K562 (cell line): Measurements from ENCODE around the gene ABCB10. TPM values are rescaled to one million over a fixed set of nuclear protein-coding genes. Genes with fewer than 3 reads are reported as not detected.
A peak's percentile ranks its signal among the peaks of the same experiment; 100 is the strongest.

Experiments
- ATAC-seq: fragments of 200-7000 bp; cut with Tn5 transposase; 3 replicates; pipeline ENCODE4 v1.9.1; 2020; ENCODE audit warnings: moderate library complexity
- BruUV-seq: library from RNA; stranded (reverse); fragments of 400-500 nt; replicated peaks from 2 replicates; lab custom pipeline; 2021; lab: Mats Ljungman, UMichigan
- CTCF ChIA-PET: fragments of 300-600 bp; formaldehyde crosslinking; extraction: SDS; loops from one replicate; lab custom pipeline; 2021; ENCODE audit warnings: low intra/inter-chr PET ratio; lab: Yijun Ruan, JAX
- POLR2A ChIA-PET: fragments of 300-600, 350-650 bp; sonication (Branson Sonifier 250); formaldehyde crosslinking; extraction: SDS; loops from one replicate; lab custom pipeline; 2021; ENCODE audit warnings: antibody characterized with exemption, inconsistent platforms; lab: Yijun Ruan, JAX
- DNase-seq, 4 experiments: peaks; one replicate each; pipeline versions ENCODE4 v3.0.0 to v3.0.0-alpha.2; 2011 to 2018; ENCODE audit warnings: low spot score in 3 of 4, mixed read lengths in 3 of 4; ENCODE audit errors: extremely low read depth in 1 of 4
- FAIRE-seq: peaks from 2 replicates; lab custom pipeline; 2011; peaks lifted over from hg19 to GRCh38; lab: Jason Lieb, UNC
- H2AFZ ChIP-seq: 2 replicates; pipeline ENCODE4 v1.6.0; 2011; ENCODE audit warnings: low read depth, low read length, control low read depth, inconsistent platforms
- H3K27ac ChIP-seq: fragments of 200-600 bp; 3 replicates; pipeline ENCODE4 v1.8.0; 2011; ENCODE audit warnings: low read depth, mild to moderate bottlenecking, control low read depth, inconsistent platforms, low read length, moderate library complexity, mixed read lengths; ENCODE audit errors: extremely low read depth
- H3K27me3 ChIP-seq, 2 experiments: fragments of 300-600 bp in 1 of 2; 2 replicates in 1 of 2; 3 replicates in 1 of 2; pipeline versions ENCODE4 v1.6.0 to v1.8.0; 2011; ENCODE audit warnings: inconsistent platforms in 2 of 2, low read length in 2 of 2, mild to moderate bottlenecking in 1 of 2, mixed read lengths in 1 of 2, moderate library complexity in 1 of 2; ENCODE audit not compliant: control insufficient read depth in 2 of 2, insufficient read depth in 2 of 2
- H3K36me3 ChIP-seq: fragments of 300-600 bp; 3 replicates; pipeline ENCODE4 v1.8.0; 2011; ENCODE audit warnings: mild to moderate bottlenecking, low read length, inconsistent platforms; ENCODE audit not compliant: control insufficient read depth, insufficient read depth
- H3K4me1 ChIP-seq, 2 experiments: fragments of 200-600 bp in 1 of 2; replicated peaks in 1 of 2; 2 replicates in 1 of 2; 3 replicates in 1 of 2; pipeline versions ENCODE4 v1.5.1 to v1.8.0; 2011; ENCODE audit warnings: inconsistent platforms in 2 of 2, low read length in 2 of 2, mild to moderate bottlenecking in 1 of 2, mixed read lengths in 1 of 2, moderate library complexity in 1 of 2; ENCODE audit not compliant: control insufficient read depth in 2 of 2, insufficient read depth in 2 of 2
- H3K4me2 ChIP-seq: 2 replicates; pipeline ENCODE4 v1.6.1; 2011; ENCODE audit warnings: low read length, control low read depth, inconsistent platforms, mixed read lengths; ENCODE audit not compliant: insufficient read depth
- H3K4me3 ChIP-seq: fragments of 200-600 bp; sonication (generic), shearing (Covaris generic); 2 replicates; pipeline ENCODE4 v1.5.1; 2016; ENCODE audit warnings: control low read depth, inconsistent platforms
- H3K79me2 ChIP-seq: fragments of 200-600 bp; 3 replicates; pipeline ENCODE4 v1.8.0; 2011; ENCODE audit warnings: low read length, inconsistent platforms; ENCODE audit not compliant: control insufficient read depth, insufficient read depth
- H3K9ac ChIP-seq, 2 experiments: 2 replicates each; pipeline versions ENCODE4 v1.6.0 to v1.6.1; 2011; ENCODE audit warnings: low read depth in 2 of 2, low read length in 2 of 2, control low read depth in 1 of 2, inconsistent platforms in 1 of 2, mild to moderate bottlenecking in 1 of 2, mixed read lengths in 1 of 2; ENCODE audit not compliant: insufficient read depth in 1 of 2
- H3K9me1 ChIP-seq: one replicate; pipeline ENCODE4 v1.6.0; 2011; ENCODE audit warnings: inconsistent platforms, mild to moderate bottlenecking, low read length, moderate library complexity; ENCODE audit not compliant: control insufficient read depth, insufficient read depth
- H3K9me3 ChIP-seq: replicated peaks from 2 replicates; pipeline ENCODE4 v1.5.1; 2011; ENCODE audit warnings: low read depth, low read length, inconsistent platforms; ENCODE audit not compliant: control insufficient read depth, insufficient read depth
- H4K20me1 ChIP-seq: replicated peaks from 2 replicates; pipeline ENCODE4 v1.6.1; 2011; ENCODE audit warnings: low read length, inconsistent platforms, mixed read lengths; ENCODE audit not compliant: control insufficient read depth, insufficient read depth
- ARNT ChIP-seq, 2 experiments: fragments of 450-650 bp; IDR thresholded peaks; 2 replicates each; pipeline ENCODE4 v1.6.1; 2016; ENCODE audit warnings: mild to moderate bottlenecking in 1 of 2
- CCNT2 ChIP-seq: IDR thresholded peaks from 2 replicates; pipeline ENCODE4 v1.6.1; 2011; ENCODE audit warnings: borderline replicate concordance, low read depth, mild to moderate bottlenecking, moderate library complexity, mixed read lengths, low read length; ENCODE audit not compliant: insufficient read length; ENCODE audit errors: extremely low read depth
- ERF ChIP-seq: fragments of 450-650 bp; formaldehyde crosslinking; IDR thresholded peaks from 2 replicates; pipeline ENCODE4 v1.4.0; 2020; ENCODE audit warnings: mild to moderate bottlenecking, mixed read lengths
- GABPB2 ChIP-seq: fragments of 250-450 bp; sonication (Bioruptor Pico); conservative IDR thresholded peaks from 2 replicates; pipeline ENCODE4 v1.5.1; 2021; ENCODE audit warnings: mild to moderate bottlenecking
- KHSRP ChIP-seq: fragments of 450-650 bp; IDR thresholded peaks from 2 replicates; pipeline ENCODE4 v1.6.1; 2017
- KLF10 ChIP-seq: fragments of 250-450 bp; sonication (Bioruptor Pico); IDR thresholded peaks from 2 replicates; pipeline ENCODE4 v1.6.1; 2021; ENCODE audit warnings: matching md5 sums
- MCM2 ChIP-seq: fragments of 450-650 bp; IDR thresholded peaks from 2 replicates; pipeline ENCODE4 v1.6.1; 2017; ENCODE audit warnings: low read depth, mild to moderate bottlenecking
- NRF1 ChIP-seq, 2 experiments: fragments of 450-650 bp; IDR thresholded peaks in 1 of 2; conservative IDR thresholded peaks in 1 of 2; 2 replicates each; pipeline ENCODE4 v1.6.1; 2014; ENCODE audit warnings: mild to moderate bottlenecking in 2 of 2
- POLR2AphosphoS2 ChIP-seq: IDR thresholded peaks from 2 replicates; pipeline ENCODE4 v1.6.1; 2012; ENCODE audit warnings: low read length, improper control_type of control experiment
- RBBP5 ChIP-seq: fragments of 200-600 bp; sonication (generic); IDR thresholded peaks from 2 replicates; pipeline ENCODE4 v1.6.1; 2012; ENCODE audit warnings: borderline replicate concordance, mild to moderate bottlenecking, low read length, control low read depth, inconsistent platforms; ENCODE audit not compliant: insufficient read depth, poor library complexity, severe bottlenecking
- SETDB1 ChIP-seq: IDR thresholded peaks from one replicate; pipeline ENCODE4 v1.6.1; 2012; ENCODE audit warnings: low read length, control low read depth, inconsistent platforms
- SRSF9 ChIP-seq: fragments of 200-400 bp; formaldehyde crosslinking; IDR thresholded peaks from 2 replicates; pipeline ENCODE4 v1.6.1; 2017; ENCODE audit warnings: low read depth, low read length, borderline replicate concordance
- WGBS: fragments of 100-300 bp; shearing (Covaris generic); methylation state at CpG from one replicate; pipeline ENCODE4 v1.1.6; 2016; ENCODE audit warnings: low coverage, mixed read lengths; ENCODE audit not compliant: insufficient coverage; ENCODE audit errors: missing lambda C conversion rate; 5-methylcytosine and 5-hydroxymethylcytosine counted together
- in situ Hi-C: fragments of 300-500 bp; cut with MboI; formaldehyde crosslinking; loops from 4 replicates; pipeline ENCODE4 v1.15.0; 2018; ENCODE audit warnings: inconsistent platforms, mixed read lengths
- intact Hi-C: fragments of 100-400 bp; cut with micrococcal nuclease; formaldehyde crosslinking; loops from 2 replicates; pipeline ENCODE4 v1.14.2; 2022
- polyA plus RNA-seq, 8 experiments: library from polyadenylated mRNA; depleted of rRNA in 4 of 8; stranded (reverse) in 5 of 8; unstranded in 3 of 8; fragments of >200 nt; fragmentation: Nextera tagmentation in 2 of 8; fragmentation: Illumina TruSeq in 1 of 8; extraction: Ambion mirVana in 2 of 8; extraction: Trizol in 1 of 8; gene quantifications; 2 replicates each; pipeline versions ENCODE4 v1.2.1 to v1.2.3, GENCODE V29; 2011 to 2014; ENCODE audit warnings: inconsistent platforms in 1 of 8, missing spikeins in 1 of 8
- total RNA-seq, 7 experiments: library from RNA; depleted of rRNA in 6 of 7; stranded (reverse); fragments of >200 nt in 6 of 7; fragmentation: Illumina TruSeq in 2 of 7; extraction: Trizol in 2 of 7; gene quantifications; 2 replicates each; pipeline versions ENCODE4 v1.2.1 to v1.2.3, GENCODE V29; 2011 to 2021; ENCODE audit warnings: low replicate concordance in 1 of 7
- TF ChIP-seq, protein P1 (sequence below): fragments of 450-650 bp; conservative IDR thresholded peaks from 2 replicates; pipeline ENCODE4 v1.6.1; 2016; ENCODE audit warnings: missing genetic modification characterization, low read depth, mild to moderate bottlenecking, control low read depth, missing compliant biosample characterization
- TF ChIP-seq, protein P2 (sequence below): sonication (generic); formaldehyde crosslinking; IDR thresholded peaks from 2 replicates; pipeline ENCODE4 v1.8.0; 2022; ENCODE audit warnings: missing genetic modification reagents, mild to moderate bottlenecking, borderline replicate concordance
- TF ChIP-seq, protein P3 (sequence below): fragments of 450-650 bp; formaldehyde crosslinking; IDR thresholded peaks from 2 replicates; pipeline ENCODE4 v1.4.0; 2022; ENCODE audit warnings: missing genetic modification characterization
- TF ChIP-seq, protein P4 (sequence below): fragments of 250-450 bp; sonication (Bioruptor Pico); IDR thresholded peaks from 2 replicates; pipeline ENCODE4 v1.4.0; 2020; ENCODE audit warnings: mild to moderate bottlenecking

The ABCB10 gene
- total and polyA plus RNA-seq, 9 of the 15 experiments (the other 6 are each of a cell fraction or from before 2014, with no cell fraction given): 12.4 to 54.8 (median 36.4) TPM

DNA sequence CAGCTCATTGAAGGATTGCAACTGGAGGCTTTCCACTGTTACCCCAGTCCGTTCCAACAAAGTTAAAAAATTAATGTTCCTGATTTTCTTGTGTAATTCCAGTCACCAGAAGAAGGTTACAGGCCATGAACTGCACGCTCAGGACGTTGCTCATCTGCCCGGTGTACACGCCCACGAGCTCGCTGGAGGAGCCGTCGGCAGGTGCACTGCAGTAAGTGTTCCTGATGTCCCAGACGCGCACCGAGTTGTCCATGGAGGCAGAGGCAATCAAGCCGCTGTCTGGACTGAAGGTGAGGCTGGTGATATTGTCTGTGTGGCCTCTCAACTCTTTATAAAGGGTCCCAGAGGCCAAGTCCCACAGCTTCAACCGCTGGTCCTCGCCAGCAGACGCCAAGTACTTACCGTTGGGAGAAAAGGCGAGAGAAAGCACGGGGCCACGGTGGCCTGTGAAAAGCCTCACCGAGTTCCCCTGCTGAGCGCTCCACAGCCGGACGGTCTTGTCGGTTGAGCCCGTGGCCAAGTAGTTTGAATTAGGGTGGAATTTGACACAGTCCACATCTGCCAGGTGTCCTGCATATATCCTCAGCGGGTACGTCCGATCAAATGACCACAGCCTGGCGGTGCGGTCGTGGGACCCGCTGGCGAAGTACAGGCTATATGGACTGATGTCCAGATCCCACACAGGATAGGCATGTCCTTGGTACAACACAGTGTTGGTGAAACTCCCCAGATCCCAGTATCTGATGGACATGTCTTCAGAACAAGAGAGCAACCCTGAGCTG, 35.9 kb upstream of the ABCB10 start:
- H3K4me1 ChIP-seq: peaks cover 0 to 4% of the 10 kb centered on the region in 2 experiments; a peak in 1 of 5 replicates
- TF ChIP-seq, protein P1, sequence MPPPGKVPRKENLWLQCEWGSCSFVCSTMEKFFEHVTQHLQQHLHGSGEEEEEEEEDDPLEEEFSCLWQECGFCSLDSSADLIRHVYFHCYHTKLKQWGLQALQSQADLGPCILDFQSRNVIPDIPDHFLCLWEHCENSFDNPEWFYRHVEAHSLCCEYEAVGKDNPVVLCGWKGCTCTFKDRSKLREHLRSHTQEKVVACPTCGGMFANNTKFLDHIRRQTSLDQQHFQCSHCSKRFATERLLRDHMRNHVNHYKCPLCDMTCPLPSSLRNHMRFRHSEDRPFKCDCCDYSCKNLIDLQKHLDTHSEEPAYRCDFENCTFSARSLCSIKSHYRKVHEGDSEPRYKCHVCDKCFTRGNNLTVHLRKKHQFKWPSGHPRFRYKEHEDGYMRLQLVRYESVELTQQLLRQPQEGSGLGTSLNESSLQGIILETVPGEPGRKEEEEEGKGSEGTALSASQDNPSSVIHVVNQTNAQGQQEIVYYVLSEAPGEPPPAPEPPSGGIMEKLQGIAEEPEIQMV: no peak
- TF ChIP-seq GABPB2 (CRISPR knock-in tag): no peak
- no peak for TF ChIP-seq ERF (CRISPR knock-in tag)
- no peak for TF ChIP-seq NRF1 (conservative IDR thresholded peaks at IDR 0.05 in 1 of 2, IDR thresholded peaks at IDR 0.05 in 1 of 2)
- no peak for TF ChIP-seq ARNT (IDR thresholded peaks at IDR 0.05)
- no peak for TF ChIP-seq CCNT2
- no peak for TF ChIP-seq POLR2AphosphoS2
- no peak for TF ChIP-seq KLF10 (CRISPR knock-in tag)
- TF ChIP-seq, protein P2, sequence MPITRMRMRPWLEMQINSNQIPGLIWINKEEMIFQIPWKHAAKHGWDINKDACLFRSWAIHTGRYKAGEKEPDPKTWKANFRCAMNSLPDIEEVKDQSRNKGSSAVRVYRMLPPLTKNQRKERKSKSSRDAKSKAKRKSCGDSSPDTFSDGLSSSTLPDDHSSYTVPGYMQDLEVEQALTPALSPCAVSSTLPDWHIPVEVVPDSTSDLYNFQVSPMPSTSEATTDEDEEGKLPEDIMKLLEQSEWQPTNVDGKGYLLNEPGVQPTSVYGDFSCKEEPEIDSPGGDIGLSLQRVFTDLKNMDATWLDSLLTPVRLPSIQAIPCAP (CRISPR knock-in tag): no peak
- no peak for TF ChIP-seq SETDB1
- TF ChIP-seq, protein P3, sequence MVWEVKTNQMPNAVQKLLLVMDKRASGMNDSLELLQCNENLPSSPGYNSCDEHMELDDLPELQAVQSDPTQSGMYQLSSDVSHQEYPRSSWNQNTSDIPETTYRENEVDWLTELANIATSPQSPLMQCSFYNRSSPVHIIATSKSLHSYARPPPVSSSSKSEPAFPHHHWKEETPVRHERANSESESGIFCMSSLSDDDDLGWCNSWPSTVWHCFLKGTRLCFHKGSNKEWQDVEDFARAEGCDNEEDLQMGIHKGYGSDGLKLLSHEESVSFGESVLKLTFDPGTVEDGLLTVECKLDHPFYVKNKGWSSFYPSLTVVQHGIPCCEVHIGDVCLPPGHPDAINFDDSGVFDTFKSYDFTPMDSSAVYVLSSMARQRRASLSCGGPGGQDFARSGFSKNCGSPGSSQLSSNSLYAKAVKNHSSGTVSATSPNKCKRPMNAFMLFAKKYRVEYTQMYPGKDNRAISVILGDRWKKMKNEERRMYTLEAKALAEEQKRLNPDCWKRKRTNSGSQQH: no peak
- no peak for TF ChIP-seq SRSF9
- no peak for TF ChIP-seq KHSRP
- TF ChIP-seq MCM2: no peak
- TF ChIP-seq, protein P4, sequence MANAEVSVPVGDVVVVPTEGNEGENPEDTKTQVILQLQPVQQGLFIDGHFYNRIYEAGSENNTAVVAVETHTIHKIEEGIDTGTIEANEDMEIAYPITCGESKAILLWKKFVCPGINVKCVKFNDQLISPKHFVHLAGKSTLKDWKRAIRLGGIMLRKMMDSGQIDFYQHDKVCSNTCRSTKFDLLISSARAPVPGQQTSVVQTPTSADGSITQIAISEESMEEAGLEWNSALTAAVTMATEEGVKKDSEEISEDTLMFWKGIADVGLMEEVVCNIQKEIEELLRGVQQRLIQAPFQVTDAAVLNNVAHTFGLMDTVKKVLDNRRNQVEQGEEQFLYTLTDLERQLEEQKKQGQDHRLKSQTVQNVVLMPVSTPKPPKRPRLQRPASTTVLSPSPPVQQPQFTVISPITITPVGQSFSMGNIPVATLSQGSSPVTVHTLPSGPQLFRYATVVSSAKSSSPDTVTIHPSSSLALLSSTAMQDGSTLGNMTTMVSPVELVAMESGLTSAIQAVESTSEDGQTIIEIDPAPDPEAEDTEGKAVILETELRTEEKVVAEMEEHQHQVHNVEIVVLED (CRISPR knock-in tag): no peak
- no peak for TF ChIP-seq RBBP5
- TF ChIP-seq, all 486 proteins: peak for 0
- CTCF ChIA-PET: no interaction called here
- no peak overlapping the region for H3K4me3 ChIP-seq
- DNase-seq (no peak), FAIRE-seq (no peak), ATAC-seq (no peak)
- no peaks in the 10 kb centered on the region for H3K9me3 ChIP-seq
- H3K4me2 ChIP-seq: no peak overlapping the region
- in situ Hi-C loops: no loop called here
- no peak overlapping the region for H2AFZ ChIP-seq
- no peaks in the 10 kb centered on the region for H3K9me1 ChIP-seq
- POLR2A ChIA-PET: no interaction called here
- H3K9ac ChIP-seq: 0 out of 4 replicates have a peak overlapping the region, but pooled peaks of 1 of the 2 experiments have one; percentile 12
- peaks cover 4% of the 10 kb centered on the region; the same call in 1 of the 3 replicates for H3K79me2 ChIP-seq
- BruUV-seq: no TSS peak
- no peaks in the 10 kb centered on the region for H4K20me1 ChIP-seq
- intact Hi-C loops: no loop called here
- H3K27me3 ChIP-seq: no peaks in the 10 kb centered on the region
- peaks cover 36% of the 10 kb centered on the region for H3K36me3 ChIP-seq
- 91% methylated on average over 34 of the region's 34 CpGs for WGBS
- no peak overlapping the region for H3K27ac ChIP-seq
